Spinal cord (tissue), 10 donors: ENCODE results near the gene MMP27. TPM values are rescaled to one million over a fixed set of nuclear protein-coding genes. Genes with fewer than 3 reads are reported as not detected.
"Not testable (repeated sequence)": the region's sequence is repeated elsewhere in the genome, so short reads cannot be mapped to it uniquely, and the experiment has no call there.

ENCODE experiments used
- DNase-seq, 6 donors: peaks; one replicate each; pipeline versions ENCODE4 v3.0.0 to v3.0.0-alpha.2; 2013 to 2015; ENCODE audit warnings: low spot score in 6 of 6, low read depth in 4 of 6
- H3K27ac ChIP-seq: one replicate; pipeline ENCODE4 v1.5.1; 2013; ENCODE audit warnings: low read depth, low read length, control low read depth
- H3K27me3 ChIP-seq: one replicate; pipeline ENCODE4 v1.6.1; 2013; ENCODE audit warnings: low read length; ENCODE audit not compliant: control insufficient read depth, insufficient read depth
- H3K36me3 ChIP-seq: one replicate; pipeline ENCODE4 v1.6.1; 2013; ENCODE audit warnings: low read length; ENCODE audit not compliant: control insufficient read depth, insufficient read depth
- H3K4me1 ChIP-seq: one replicate; pipeline ENCODE4 v1.6.1; 2013; ENCODE audit warnings: low read length; ENCODE audit not compliant: control insufficient read depth, insufficient read depth
- H3K4me3 ChIP-seq: one replicate; pipeline ENCODE4 v1.5.1; 2013; ENCODE audit warnings: low read depth, low read length, control low read depth
- H3K9me3 ChIP-seq: one replicate; pipeline ENCODE4 v1.6.1; 2013; ENCODE audit warnings: low read length; ENCODE audit not compliant: control insufficient read depth, insufficient read depth
- WGBS: methylation state at CpG from one replicate; pipeline ENCODE4 v1.1.5; 2013; ENCODE audit warnings: missing lambda C conversion rate; ENCODE audit not compliant: insufficient coverage; 5-methylcytosine and 5-hydroxymethylcytosine counted together
- long read RNA-seq, 4 donors: transcript quantifications; one replicate each; lab custom pipeline, GENCODE V29; 2026
- polyA plus RNA-seq, 2 donors: library from polyadenylated mRNA; unstranded; fragments of 120-200 nt; gene quantifications; one replicate each; pipeline ENCODE4 v1.2.1, GENCODE V29; 2013; ENCODE audit not compliant: insufficient read length in 2 of 2
- total RNA-seq, 2 donors: library from RNA; depleted of rRNA in 1 of 2; stranded (reverse); fragments of 120-200 nt in 1 of 2; fragments of >200 nt in 1 of 2; gene quantifications; one replicate each; pipeline versions ENCODE4 v1.2.3 to v1.2.4, GENCODE V29; 2013 to 2014
- donor health status: healthy.

The MMP27 gene
- total RNA-seq (not detected), polyA plus RNA-seq (not detected)
- long read RNA-seq, donor 1 = 0 reads
- long read RNA-seq, donor 2 = 0 reads
- long read RNA-seq, donor 3 = 0 reads
- long read RNA-seq, donor 4 = 0 reads

DNA sequence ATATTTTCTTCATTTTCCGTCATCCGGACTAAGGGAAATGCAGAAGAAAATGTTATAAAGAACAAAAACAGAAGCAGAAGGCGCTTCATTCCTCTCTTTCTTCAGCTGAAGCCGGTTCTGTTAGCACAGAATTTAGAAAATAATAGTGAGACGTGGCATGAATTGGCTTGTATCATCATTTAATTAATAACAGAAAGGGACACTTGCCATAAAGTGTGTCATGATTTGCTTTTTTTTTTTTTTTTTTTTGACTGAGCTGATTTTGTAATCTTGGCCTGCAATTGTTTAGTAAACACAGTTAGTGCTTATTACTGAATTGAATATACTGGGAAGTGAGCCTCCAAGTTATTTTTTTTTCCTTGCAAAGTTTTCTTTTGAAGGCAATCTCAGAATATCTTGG lies at the start of gene MMP27:
MMP27 (minus strand) TSS at position 144 of the 400 bp plus-strand sequence; CDS start at position 89, 55 bp downstream.
- Histone ChIP-seq H3K27me3 (no peaks in the 10 kb centered on the region), H3K9me3 (no peaks in the 10 kb centered on the region), H3K4me1 (no peaks in the 10 kb centered on the region), H3K4me3 (no peak within 1 kb of the TSS), H3K27ac (no peak within 1 kb of the TSS), H3K36me3 (no peaks in the 10 kb centered on the region)
- DNase-seq = no peak
- WGBS = no CpG with 5 or more reads among the region's 5 CpGs

DNA sequence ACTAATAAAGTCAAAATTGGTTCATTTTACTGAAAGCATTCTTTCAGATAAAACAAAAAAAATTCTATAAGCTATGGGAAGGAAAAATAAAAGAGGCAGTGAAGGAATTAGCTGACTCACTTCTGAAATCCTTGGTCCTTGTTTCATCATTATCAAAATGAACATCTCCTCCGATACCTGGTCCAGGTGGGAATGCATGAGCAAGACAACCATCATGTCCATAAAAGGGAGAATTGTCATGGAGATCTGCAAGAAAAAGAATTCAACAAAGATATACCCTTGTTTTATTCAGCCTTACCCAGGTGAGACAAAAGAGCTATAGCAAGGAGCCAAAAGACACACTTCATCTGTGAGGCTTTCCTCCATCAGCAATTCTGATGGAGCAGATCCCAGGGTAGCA lies 47.7 kb upstream of the MMP27 start:
- H3K4me3 ChIP-seq = no peak overlapping the region
- H3K36me3 ChIP-seq = no peaks in the 10 kb centered on the region
- WGBS = no CpG with 5 or more reads among the region's 1 CpG
- no peaks in the 10 kb centered on the region for H3K4me1 ChIP-seq
- no peak for DNase-seq
- H3K27me3 ChIP-seq = no peaks in the 10 kb centered on the region
- H3K9me3 ChIP-seq = no peaks in the 10 kb centered on the region
- no peak overlapping the region for H3K27ac ChIP-seq

- Histone ChIP-seq H3K4me3 (no peak overlapping the region), H3K9me3 (no peaks in the 10 kb centered on the region), H3K27ac (no peak overlapping the region), H3K4me1 (no peaks in the 10 kb centered on the region), H3K36me3 (no peaks in the 10 kb centered on the region), H3K27me3 (no peaks in the 10 kb centered on the region)
- DNase-seq = no peak
These were observed 46.1 kb upstream of the MMP27 start for GRCh38 chr11:102751673-102752072.

DNA sequence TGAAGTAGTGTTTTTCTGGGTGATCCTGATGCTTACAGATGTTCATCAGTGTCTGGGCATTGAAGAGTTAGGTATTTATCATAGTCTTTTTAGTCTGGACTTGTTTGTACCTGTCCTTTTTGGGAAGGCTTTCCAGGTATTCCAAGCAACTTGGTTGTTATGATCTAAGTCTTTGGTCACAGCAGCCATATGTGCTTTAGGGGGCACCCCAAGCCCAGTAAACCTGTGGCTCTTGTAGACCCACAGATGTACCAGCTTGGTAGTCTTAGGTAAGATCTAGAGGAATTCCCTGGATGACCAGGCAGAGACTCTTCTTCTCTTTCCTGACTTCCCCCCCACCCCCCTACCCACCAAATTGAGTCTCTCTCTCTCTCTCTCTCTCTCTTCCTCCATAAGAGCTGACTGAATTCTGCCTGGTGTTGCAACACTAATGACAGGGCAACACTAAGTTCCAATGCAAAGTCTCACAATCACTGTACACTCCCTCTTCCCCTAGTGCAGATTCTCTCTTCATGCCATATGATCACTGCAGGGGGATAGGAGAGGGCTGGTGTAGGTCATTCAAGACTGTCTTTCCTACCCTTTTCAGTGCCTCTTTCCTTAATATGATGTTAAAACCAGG lies 43.6 kb upstream of the MMP27 start:
- Histone ChIP-seq H3K9me3 (no peaks in the 10 kb centered on the region), H3K27me3 (no peaks in the 10 kb centered on the region), H3K36me3 (no peaks in the 10 kb centered on the region), H3K4me3 (no peak overlapping the region), H3K4me1 (no peaks in the 10 kb centered on the region), H3K27ac (no peak overlapping the region)
- no peak for DNase-seq

GRCh38 chr11:102746746-102747578 lies 41.4 kb upstream of the MMP27 start:
- WGBS = 87% methylated on average over 29 of the region's 32 CpGs
- H3K27me3 ChIP-seq, H3K4me1 ChIP-seq, DNase-seq, H3K36me3 ChIP-seq, H3K4me3 ChIP-seq, H3K9me3 ChIP-seq, H3K27ac ChIP-seq: not testable (repeated sequence)

DNA sequence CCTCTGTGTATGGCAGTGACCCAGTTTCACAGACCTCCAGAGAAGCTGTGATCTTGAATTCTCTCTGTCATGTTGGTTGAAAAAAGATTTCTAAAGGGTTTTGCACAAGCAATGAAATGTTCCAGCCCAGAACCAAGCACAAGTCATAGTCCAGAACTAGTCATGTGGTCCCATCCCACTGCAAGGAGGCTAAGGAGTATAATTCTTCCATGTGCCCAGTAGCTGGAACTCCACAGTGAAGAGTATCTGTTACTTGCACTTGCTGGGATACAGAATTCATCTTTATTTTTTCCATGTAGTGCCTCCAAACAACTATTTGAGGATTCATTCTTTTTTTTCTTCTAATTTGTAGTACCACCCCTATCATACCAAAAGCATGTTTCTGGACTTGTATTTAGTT lies 29.1 kb upstream of the MMP27 start:
- Histone ChIP-seq H3K27ac (no peak overlapping the region), H3K9me3 (peaks cover 1% of the 10 kb centered on the region), H3K36me3 (no peaks in the 10 kb centered on the region), H3K4me3 (no peak overlapping the region), H3K4me1 (no peaks in the 10 kb centered on the region), H3K27me3 (no peaks in the 10 kb centered on the region)
- no peak for DNase-seq

DNA sequence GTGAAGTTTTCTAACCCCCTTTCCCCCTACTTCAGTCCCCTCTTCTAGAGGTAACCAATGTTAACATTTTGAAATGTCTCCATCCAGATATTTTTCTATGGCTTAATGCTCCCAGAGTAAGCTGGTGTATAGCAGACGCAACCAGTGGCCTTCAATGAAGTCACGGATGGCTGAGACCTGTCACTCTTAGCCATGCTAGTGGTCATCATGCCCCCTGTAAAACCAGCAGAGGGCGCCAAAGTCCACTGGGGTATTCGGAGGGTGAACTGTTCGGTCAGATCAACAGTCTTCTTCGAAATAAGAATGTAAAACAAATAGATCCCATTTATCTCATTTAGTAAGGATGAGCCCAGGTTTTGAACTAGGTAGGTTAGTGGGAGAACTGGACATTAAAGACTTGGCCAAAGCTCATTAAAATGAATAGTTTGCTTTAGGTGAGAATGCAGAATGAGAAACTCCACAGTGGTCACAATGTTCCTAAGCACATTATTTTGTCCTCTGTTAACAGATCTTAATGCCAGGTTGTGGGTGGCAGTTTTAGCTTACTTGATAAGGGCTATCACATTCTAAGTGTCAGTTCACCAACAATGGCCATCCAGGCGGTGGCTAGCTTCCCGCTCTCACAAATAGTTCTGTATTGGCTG lies 27.8 kb upstream of the MMP27 start:
- 40% methylated on average over 4 of the region's 8 CpGs for WGBS

GRCh38 chr11:102730944-102731343 lies 25.4 kb upstream of the MMP27 start:
- WGBS = 60% methylated on average over 7 of the region's 8 CpGs
- not testable (repeated sequence) for DNase-seq, H3K27me3 ChIP-seq, H3K4me1 ChIP-seq, H3K4me3 ChIP-seq, H3K36me3 ChIP-seq, H3K9me3 ChIP-seq, H3K27ac ChIP-seq

More for the DNA sequence above, 27.8 kb upstream of the MMP27 start:
- Histone ChIP-seq H3K4me3 (no peak overlapping the region), H3K27me3 (no peaks in the 10 kb centered on the region), H3K4me1 (no peaks in the 10 kb centered on the region), H3K9me3 (peaks cover under 1% of the 10 kb centered on the region), H3K27ac (no peak overlapping the region), H3K36me3 (no peaks in the 10 kb centered on the region)
- DNase-seq = no peak

DNA sequence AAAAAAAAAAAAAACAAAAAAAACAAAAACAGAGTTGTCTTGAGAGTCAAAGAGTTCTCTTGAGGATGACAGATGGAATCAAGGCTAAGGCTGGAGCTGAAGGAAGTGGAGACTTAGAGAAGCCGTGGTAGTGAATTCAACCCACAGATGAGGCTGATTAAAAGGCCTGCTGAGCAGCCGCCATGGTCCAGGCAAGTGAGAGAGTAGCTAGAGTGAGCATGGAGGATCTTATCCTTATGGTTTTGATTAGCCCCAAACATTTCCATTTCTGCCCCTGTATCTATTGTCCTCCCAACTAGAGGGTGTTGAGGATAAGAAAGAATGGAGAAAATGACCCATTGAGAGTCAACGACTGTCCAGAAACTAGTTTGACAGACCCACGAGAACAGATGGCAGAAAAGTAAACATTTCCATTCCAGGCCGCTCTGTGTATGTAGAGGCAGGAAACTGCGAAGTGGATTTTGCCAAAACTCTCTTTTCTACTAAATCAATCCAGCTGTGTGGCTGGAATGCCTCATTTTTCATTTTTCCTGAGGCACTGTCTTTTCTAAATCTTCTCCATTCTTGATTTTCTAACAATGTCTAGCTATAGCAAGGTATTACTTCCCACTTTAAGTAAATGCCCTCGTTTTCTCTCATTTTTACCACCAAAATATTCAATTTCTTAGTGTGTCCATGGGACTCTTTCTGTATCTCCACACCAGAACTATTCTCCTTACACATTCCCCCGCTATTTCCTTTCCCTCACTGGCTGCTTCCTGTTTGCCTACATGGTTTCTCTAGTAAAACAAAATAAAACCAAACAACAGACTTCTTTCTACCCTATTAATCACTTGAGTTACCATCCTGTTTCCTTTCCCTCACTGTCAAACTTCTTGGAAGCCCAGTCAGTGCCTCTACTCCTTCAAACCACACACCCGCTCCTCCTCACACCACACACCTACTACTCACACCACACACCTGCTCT lies 24.6 kb upstream of the MMP27 start:
- no peak for DNase-seq
- Histone ChIP-seq H3K9me3 (no peaks in the 10 kb centered on the region), H3K36me3 (no peaks in the 10 kb centered on the region), H3K27ac (no peak overlapping the region), H3K27me3 (no peaks in the 10 kb centered on the region), H3K4me1 (no peaks in the 10 kb centered on the region), H3K4me3 (no peak overlapping the region)
- 72% methylated on average over 7 of the region's 9 CpGs for WGBS
